Nephron (organoid): ENCODE measurements around the gene MATN1.

Experiments used
- H3K27ac Mint-ChIP-seq, 3 experiments: 2 replicates each; pipeline ENCODE4 v1.8.0; 2020; ENCODE audit warnings: mixed read lengths in 3 of 3, mild to moderate bottlenecking in 2 of 3, moderate library complexity in 1 of 3
- H3K27me3 Mint-ChIP-seq: 2 replicates; pipeline ENCODE4 v1.8.0; 2021; ENCODE audit warnings: low read depth, mild to moderate bottlenecking, moderate library complexity, mixed read lengths
- H3K36me3 Mint-ChIP-seq: 2 replicates; pipeline ENCODE4 v1.8.0; 2020; ENCODE audit warnings: low read depth, mixed read lengths
- H3K4me1 Mint-ChIP-seq: 2 replicates; pipeline ENCODE4 v1.8.0; 2020; ENCODE audit warnings: mixed read lengths
- H3K4me3 Mint-ChIP-seq, 3 experiments: 2 replicates each; pipeline ENCODE4 v1.8.0; 2020; ENCODE audit warnings: mild to moderate bottlenecking in 3 of 3, mixed read lengths in 3 of 3, moderate library complexity in 2 of 3
- H3K9me3 Mint-ChIP-seq: 2 replicates; pipeline ENCODE4 v1.8.0; 2020; ENCODE audit warnings: mixed read lengths
- CTCF ChIP-seq, 3 experiments: fragments of 200-600 bp; sonication (generic); IDR thresholded peaks; one replicate each; pipeline ENCODE4 v1.5.0; 2021; ENCODE audit warnings: antibody characterized with exemption in 3 of 3; ENCODE audit not compliant: unreplicated experiment in 3 of 3

Gene MATN1

GRCh38 chr1:30734580-30734979 is 11.2 kb upstream of the MATN1 start:
- H3K4me1 Mint-ChIP-seq: peaks cover 10% of the 10 kb centered on the region
- peak overlapping the region in 1 of 3 experiments; percentile 2 for H3K27ac Mint-ChIP-seq
- peaks cover 8% of the 10 kb centered on the region for H3K27me3 Mint-ChIP-seq
- peaks cover 2% of the 10 kb centered on the region for H3K9me3 Mint-ChIP-seq
- no peak overlapping the region for H3K4me3 Mint-ChIP-seq
- no peaks in the 10 kb centered on the region for H3K36me3 Mint-ChIP-seq
- no peak for TF ChIP-seq CTCF (IDR thresholded peaks at IDR 0.05; ENCODE audit: unreplicated experiment in 3 of 3)

GRCh38 chr1:30734106-30734505 is 10.7 kb upstream of the MATN1 start:
- Mint-ChIP-seq H3K27ac (no peak overlapping the region), H3K27me3 (peaks cover 8% of the 10 kb centered on the region), H3K36me3 (no peaks in the 10 kb centered on the region), H3K4me1 (peaks cover 11% of the 10 kb centered on the region), H3K4me3 (no peak overlapping the region), H3K9me3 (peaks cover 2% of the 10 kb centered on the region)
- TF ChIP-seq CTCF (IDR thresholded peaks at IDR 0.05; ENCODE audit: unreplicated experiment in 3 of 3): no peak

- peaks cover 11% of the 10 kb centered on the region for H3K4me1 Mint-ChIP-seq
Measured at GRCh38 chr1:30733493-30733892, 10.1 kb upstream of the MATN1 start.

GRCh38 chr1:30732277-30732996 is 9.1 kb upstream of the MATN1 start:
- H3K4me3 Mint-ChIP-seq: no peak overlapping the region
- H3K4me1 Mint-ChIP-seq: peaks cover 14% of the 10 kb centered on the region
- H3K27me3 Mint-ChIP-seq: peaks cover 7% of the 10 kb centered on the region
- H3K27ac Mint-ChIP-seq: no peak overlapping the region
- TF ChIP-seq CTCF (IDR thresholded peaks at IDR 0.05; ENCODE audit: unreplicated experiment in 3 of 3): no peak
- H3K9me3 Mint-ChIP-seq: no peaks in the 10 kb centered on the region
- no peaks in the 10 kb centered on the region for H3K36me3 Mint-ChIP-seq

More at GRCh38 chr1:30733493-30733892, 10.1 kb upstream of the MATN1 start:
- Mint-ChIP-seq H3K4me3 (no peak overlapping the region), H3K9me3 (no peaks in the 10 kb centered on the region), H3K36me3 (no peaks in the 10 kb centered on the region), H3K27ac (no peak overlapping the region), H3K27me3 (peaks cover 8% of the 10 kb centered on the region)
- no peak for TF ChIP-seq CTCF (IDR thresholded peaks at IDR 0.05; ENCODE audit: unreplicated experiment in 3 of 3)

GRCh38 chr1:30731806-30732276 is 8.5 kb upstream of the MATN1 start:
- Mint-ChIP-seq H3K27me3 (peaks cover under 1% of the 10 kb centered on the region), H3K36me3 (no peaks in the 10 kb centered on the region), H3K27ac (peak overlapping the region in 1 of 3 experiments; percentile 35), H3K4me1 (peaks cover 16% of the 10 kb centered on the region), H3K4me3 (no peak overlapping the region), H3K9me3 (no peaks in the 10 kb centered on the region)
- no peak for TF ChIP-seq CTCF (IDR thresholded peaks at IDR 0.05; ENCODE audit: unreplicated experiment in 3 of 3)
